Suppressor macrophage (primary cell): Measurements from ENCODE around the gene AIG1.

ENCODE experiments used
- DNase-seq, 4 experiments: peaks; one replicate each; pipeline ENCODE4 v3.0.0-alpha.2; 2020 to 2022

Gene AIG1

DNA sequence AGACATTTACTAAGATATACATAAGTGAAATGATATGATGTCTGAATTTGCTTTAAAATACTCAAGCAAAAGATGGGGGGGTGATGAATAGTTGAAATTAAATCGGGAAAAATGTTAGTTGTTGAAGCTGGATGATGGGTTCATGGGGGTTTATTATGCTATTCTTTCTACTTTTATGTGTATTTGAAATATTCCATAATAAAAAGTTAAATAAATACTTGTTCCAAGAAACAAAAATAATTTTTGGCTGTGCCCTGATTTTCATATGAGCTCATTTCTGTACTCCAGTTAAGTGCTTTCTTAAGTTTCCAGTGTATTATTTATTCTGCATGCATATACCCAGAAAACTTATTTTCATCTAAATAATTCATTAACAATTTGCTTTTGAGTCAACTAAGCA lies 138.6 kb downstream of the AIG1 start:
- no peak for DNase-seq

DNA sequence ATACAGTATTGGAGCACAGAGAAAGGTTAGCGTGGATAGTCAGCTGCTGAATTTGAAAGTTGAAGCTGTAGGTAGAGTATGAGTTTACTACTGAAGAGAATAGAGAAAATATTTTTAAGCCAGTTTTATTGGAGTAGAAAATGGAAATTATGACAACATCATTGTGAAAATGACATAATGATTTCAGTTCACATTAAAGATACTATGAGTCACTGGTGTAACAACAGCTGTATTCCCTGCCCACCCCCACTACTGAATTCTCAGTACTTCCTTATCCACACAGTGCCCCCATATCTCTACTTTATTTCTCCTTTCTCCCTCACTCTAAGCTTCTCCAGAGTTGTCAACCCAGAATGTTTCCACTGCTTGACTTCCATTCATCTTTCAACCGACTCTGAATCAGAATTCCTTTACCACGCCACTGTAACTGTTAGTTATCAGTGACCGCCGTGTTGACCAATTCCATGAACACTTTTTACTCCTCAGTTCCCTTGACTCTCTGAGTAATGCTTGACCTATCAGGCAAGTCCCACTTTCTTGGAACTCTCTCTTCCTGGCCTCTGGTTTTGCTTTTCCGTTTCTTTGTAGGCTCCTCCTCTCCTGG lies 139.6 kb downstream of the AIG1 start:
- DNase-seq: peak; percentile 2 to 43 (median 18)

DNA sequence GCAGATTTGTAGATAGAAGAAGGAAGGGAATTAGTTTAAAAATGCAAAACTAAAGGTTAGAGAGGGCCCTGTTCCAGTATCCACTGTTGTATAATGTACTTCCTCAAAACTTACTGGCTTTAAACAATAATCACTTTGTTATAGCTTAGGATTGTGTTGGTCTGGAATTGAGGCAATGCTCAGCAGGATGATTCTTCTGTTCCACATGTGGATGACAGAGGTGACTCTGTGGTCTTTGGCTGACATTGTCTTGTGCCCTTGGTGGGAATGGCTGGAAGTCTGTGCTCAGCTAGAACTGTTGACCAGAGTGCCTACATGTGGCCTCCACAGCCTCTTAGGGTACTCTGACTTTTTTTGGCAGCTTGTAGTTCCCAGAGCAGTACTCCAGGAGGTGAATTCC lies 143.4 kb downstream of the AIG1 start:
- DNase-seq: no peak

DNA sequence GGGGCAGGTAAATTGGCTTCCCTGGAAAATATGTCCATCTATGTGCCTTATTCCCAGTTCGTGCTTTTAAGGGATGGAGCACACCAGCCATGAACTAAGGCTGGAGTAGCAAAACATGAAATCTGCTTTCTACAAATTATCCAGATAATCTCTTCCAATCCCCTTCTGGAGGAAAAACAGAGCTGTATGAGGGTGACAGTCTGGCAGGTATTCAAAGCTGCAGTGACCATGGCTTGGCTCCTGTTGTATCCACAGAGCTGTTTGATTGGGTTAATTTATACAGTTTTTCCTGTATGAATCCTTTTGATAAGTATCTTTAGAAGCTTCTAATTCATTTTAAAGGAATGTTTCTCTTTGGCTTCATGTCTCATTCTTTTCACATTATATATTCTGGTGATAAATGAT lies 144.4 kb downstream of the AIG1 start:
- no peak for DNase-seq

GRCh38 chr6:143205585-143205984 lies 144.9 kb downstream of the AIG1 start:
- no peak for DNase-seq

DNA sequence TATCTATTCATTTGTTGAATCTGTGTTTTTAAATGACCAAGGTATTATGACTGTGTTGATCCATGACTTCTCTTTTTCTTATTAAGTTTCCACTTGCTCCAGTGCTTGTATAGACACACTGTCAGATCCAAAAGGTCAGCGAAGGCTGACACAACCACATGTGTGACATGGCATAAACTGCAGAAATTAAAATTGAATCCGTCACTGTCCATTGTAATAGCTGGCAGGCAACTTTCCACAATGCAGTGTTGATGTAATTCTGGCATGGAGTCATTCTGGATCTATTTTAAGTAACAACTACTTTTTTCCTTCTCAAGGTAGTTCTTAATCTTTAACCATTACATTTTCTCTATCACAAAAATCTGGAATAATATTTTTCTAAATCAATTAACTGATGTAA lies 145.3 kb downstream of the AIG1 start:
- DNase-seq: peak in 1 of 4 experiments; percentile 11

GRCh38 chr6:143206550-143206949 lies 145.9 kb downstream of the AIG1 start:
- no peak for DNase-seq

GRCh38 chr6:143210420-143210819 lies 149.7 kb downstream of the AIG1 start:
- no peak for DNase-seq

DNA sequence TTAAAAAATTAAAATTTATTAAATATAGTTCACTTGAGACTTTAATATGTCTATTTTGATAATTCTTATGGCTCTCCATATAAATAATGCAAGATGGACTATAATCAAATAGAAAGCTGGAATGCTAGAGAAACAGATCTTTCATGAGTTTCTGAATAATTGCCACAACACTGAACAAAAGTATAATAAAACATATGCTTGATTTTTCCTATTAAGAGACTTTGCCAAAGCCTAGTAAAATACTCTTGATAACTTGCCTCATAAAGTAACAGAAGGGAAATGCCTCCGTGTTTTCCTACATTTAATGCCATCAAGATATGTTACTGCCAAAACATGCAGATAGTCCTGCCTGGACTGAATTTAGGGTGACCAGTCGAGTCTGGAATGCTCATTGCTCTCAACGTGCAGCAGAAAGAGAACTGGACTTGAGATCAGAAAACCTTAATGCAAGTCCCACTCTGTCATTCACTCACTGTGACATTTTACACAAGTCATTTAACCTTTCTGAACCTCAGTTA lies 153.2 kb downstream of the AIG1 start:
- no peak for DNase-seq

DNA sequence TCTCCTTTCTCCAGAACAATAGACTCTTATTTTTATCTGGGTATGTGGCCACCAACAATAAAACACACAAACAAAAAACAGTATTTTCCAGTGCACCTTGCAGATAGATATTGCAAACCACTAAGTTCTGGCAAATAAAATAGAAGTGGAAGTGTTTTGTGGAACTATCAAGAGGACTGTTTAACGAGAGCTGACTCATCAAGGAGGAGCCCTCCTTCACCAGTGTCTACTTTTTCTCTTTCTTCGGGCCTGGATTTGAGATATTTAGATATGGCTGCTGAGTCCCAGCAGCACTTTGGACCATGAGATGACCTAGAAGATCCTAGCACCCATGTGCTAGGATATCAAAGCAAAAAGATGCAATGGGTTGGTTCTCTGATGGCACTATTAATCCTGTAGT lies 154.7 kb downstream of the AIG1 start:
- DNase-seq: peak in 1 of 4 experiments; percentile 9

- no peak for DNase-seq
These were observed 155.1 kb downstream of the AIG1 start for GRCh38 chr6:143215771-143216170.

DNA sequence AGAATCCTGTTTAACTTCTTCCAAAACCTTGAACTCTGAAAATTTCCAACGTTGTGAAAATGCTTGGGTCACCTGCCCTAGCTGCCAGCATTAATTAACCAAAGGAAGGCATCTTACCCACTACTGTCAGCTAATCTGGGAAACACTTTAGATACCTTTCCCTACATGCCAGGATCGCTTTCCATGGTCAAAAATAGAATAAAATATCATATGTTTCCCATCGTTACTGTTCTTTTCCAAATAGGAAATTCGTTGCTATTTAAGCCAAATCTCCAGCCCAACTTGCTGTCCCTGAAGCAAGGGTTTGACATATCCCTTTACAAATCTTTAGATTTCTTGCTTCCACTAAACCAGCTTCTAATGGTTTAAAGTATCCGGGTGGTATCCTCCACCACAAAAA lies 157.5 kb downstream of the AIG1 start:
- no peak for DNase-seq

- no peak for DNase-seq
These were observed 161.0 kb downstream of the AIG1 start for GRCh38 chr6:143221698-143222097.

- DNase-seq: no peak
These were observed 161.6 kb downstream of the AIG1 start for GRCh38 chr6:143222310-143222709.

- no peak for DNase-seq
These were observed 162.1 kb downstream of the AIG1 start for GRCh38 chr6:143222801-143223231.

- DNase-seq: no peak
These were observed 163.2 kb downstream of the AIG1 start for GRCh38 chr6:143223895-143224294.

DNA sequence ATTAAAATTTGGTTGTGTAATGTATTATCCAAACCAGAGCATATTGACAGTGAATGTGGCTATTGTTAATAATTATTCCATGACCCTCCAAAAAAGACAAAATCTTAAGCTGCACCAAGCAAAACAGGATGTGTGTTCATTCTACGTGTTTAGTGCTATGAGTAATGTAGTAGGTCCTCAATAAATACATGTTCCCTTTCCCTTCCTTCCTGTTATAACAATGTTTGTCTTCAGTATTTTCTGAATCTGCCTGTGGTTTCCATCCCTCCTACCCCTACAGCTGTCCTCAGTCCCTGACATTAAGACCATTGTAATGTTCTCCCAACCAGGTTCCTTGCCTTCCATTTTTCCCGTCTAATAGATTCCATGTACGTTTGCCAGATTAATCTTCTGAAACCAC lies 163.8 kb downstream of the AIG1 start:
- DNase-seq: peak in 1 of 4 experiments; percentile 5

GRCh38 chr6:143225929-143226328 lies 165.2 kb downstream of the AIG1 start:
- DNase-seq: no peak

DNA sequence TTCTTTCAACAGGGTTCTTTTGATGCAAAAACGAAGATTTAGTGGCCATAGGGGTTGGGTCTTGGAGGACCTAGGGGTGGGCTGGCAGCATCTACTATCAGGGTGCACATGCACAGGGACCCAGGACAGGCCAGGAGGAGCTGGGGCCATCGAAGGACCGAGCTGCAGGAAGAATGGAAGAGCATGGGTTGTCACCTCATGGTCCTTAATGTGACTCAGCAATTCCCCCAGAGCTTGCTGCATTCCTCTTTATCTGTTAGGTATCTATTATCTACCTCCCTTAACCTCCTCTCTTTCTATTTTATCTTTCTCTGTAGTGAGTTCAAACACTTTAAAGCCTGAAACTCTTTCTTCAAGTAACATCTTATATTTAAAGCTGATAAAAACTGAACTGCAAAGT lies 167.0 kb downstream of the AIG1 start:
- DNase-seq: no peak

GRCh38 chr6:143229400-143229799 lies 168.7 kb downstream of the AIG1 start:
- DNase-seq: no peak

GRCh38 chr6:143232849-143233248 lies 172.2 kb downstream of the AIG1 start:
- peak; percentile 46 to 76 (median 58) for DNase-seq

DNA sequence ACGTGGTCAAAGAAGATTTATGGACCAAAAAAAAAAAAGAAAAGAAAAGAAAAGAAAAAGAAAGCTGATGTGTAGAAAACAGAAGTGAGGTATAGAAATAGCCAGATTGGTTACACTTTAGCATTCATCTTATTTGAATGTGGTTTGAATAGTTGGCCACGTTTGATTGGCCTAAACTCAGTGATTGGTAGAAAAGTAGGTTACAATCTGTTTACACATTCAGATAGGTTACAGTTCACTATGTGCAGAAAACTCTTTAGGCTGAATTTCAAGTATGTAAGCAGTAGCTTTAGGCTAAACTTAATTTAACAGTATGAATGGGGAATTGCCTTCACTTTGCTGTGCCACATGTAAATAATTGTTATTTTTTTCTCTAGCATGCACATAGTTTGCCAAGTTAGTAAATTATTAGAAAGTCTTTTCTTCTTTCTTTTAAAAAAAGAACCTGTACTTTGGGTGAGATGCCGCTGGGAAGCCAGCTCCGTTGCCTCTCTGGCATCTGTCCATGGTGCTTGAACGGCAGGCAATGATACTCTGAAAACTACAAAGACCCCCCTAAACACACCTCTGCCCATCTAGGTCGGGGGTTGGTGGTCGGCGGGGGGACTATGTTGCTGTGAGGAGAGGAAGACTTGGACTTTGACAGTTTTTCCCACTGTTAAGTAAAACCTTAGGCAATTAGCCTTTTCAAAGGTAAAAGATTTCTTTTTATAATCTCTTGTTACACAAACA lies 173.0 kb downstream of the AIG1 start:
- no peak for DNase-seq

GRCh38 chr6:143234734-143235133 lies 174.0 kb downstream of the AIG1 start:
- DNase-seq: no peak

- DNase-seq: no peak
These were observed 175.6 kb downstream of the AIG1 start for GRCh38 chr6:143236151-143236798.
